WTC11 (cell line): ENCODE results near the gene SEMA4F. TPM values are rescaled to one million over a fixed set of nuclear protein-coding genes. Genes with fewer than 3 reads are reported as not detected.

Experiments used
- ATAC-seq: fragments of 200-7000 bp; cut with Tn5 transposase; 2 replicates; pipeline ENCODE4 v1.10.0; 2021; ENCODE audit warnings: mild to moderate bottlenecking, moderate library complexity
- CTCF ChIA-PET: fragments of 300-600 bp; sonication (Branson Sonifier 250); formaldehyde crosslinking; loops from one replicate; lab custom pipeline; 2021; ENCODE audit warnings: antibody characterized with exemption; lab: Charles Lee
- POLR2A ChIA-PET: fragments of 350-600 bp; sonication (Branson Sonifier 250); formaldehyde crosslinking; loops from one replicate; lab custom pipeline; 2021; ENCODE audit warnings: antibody characterized with exemption; lab: Charles Lee
- DNase-seq: peaks from one replicate; pipeline ENCODE4 v3.0.0; 2021; ENCODE audit warnings: low spot score
- H3K27ac Mint-ChIP-seq: 2 replicates; pipeline ENCODE4 v1.8.0; 2021; ENCODE audit warnings: mixed read lengths
- H3K27me3 Mint-ChIP-seq: 2 replicates; pipeline ENCODE4 v1.8.0; 2021; ENCODE audit warnings: low read depth, mild to moderate bottlenecking, moderate library complexity, mixed read lengths
- H3K36me3 Mint-ChIP-seq: 2 replicates; pipeline ENCODE4 v1.8.0; 2021; ENCODE audit warnings: mixed read lengths
- H3K4me1 Mint-ChIP-seq: 2 replicates; pipeline ENCODE4 v1.8.0; 2022; ENCODE audit warnings: mixed read lengths
- H3K4me3 Mint-ChIP-seq: 2 replicates; pipeline ENCODE4 v1.8.0; 2021; ENCODE audit warnings: mild to moderate bottlenecking, moderate library complexity, mixed read lengths
- H3K9me3 Mint-ChIP-seq: 2 replicates; pipeline ENCODE4 v1.8.0; 2021; ENCODE audit warnings: mixed read lengths
- AR ChIP-seq: fragments of 250-450 bp; sonication (Bioruptor Pico); IDR thresholded peaks from 2 replicates; pipeline ENCODE4 v1.9.0; 2021; ENCODE audit warnings: mild to moderate bottlenecking
- ATF1 ChIP-seq: sonication (generic); formaldehyde crosslinking; IDR thresholded peaks from 2 replicates; pipeline ENCODE4 v1.8.1; 2023; ENCODE audit warnings: mild to moderate bottlenecking, moderate library complexity, missing genetic modification reagents
- CTCF ChIP-seq: fragments of 200-600 bp; IDR thresholded peaks from 2 replicates; pipeline ENCODE4 v1.8.0; 2022; ENCODE audit warnings: antibody characterized with exemption
- GRHL2 ChIP-seq: fragments of 250-450 bp; sonication (Bioruptor Pico); IDR thresholded peaks from 2 replicates; pipeline ENCODE4 v1.8.0; 2022; ENCODE audit warnings: mild to moderate bottlenecking, moderate library complexity; ENCODE audit not compliant: insufficient replicate concordance, severe bottlenecking
- GTF2I ChIP-seq: fragments of 250-450 bp; sonication (Bioruptor Pico); conservative IDR thresholded peaks from 2 replicates; pipeline ENCODE4 v1.4.0; 2021; ENCODE audit warnings: mild to moderate bottlenecking
- NR1H2 ChIP-seq: sonication (generic); formaldehyde crosslinking; IDR thresholded peaks from 2 replicates; pipeline ENCODE4 v1.9.0; 2021; ENCODE audit warnings: mild to moderate bottlenecking, moderate library complexity, missing genetic modification reagents
- NR2C2 ChIP-seq: sonication (generic); formaldehyde crosslinking; IDR thresholded peaks from 2 replicates; pipeline ENCODE4 v1.8.0; 2022; ENCODE audit warnings: mild to moderate bottlenecking, missing genetic modification reagents
- NR3C1 ChIP-seq: sonication (generic); formaldehyde crosslinking; conservative IDR thresholded peaks from 2 replicates; pipeline ENCODE4 v1.8.1; 2023; ENCODE audit warnings: low read depth, mild to moderate bottlenecking, missing genetic modification reagents
- PRDM15 ChIP-seq: sonication (generic); formaldehyde crosslinking; IDR thresholded peaks from 2 replicates; pipeline ENCODE4 v1.8.0; 2022; ENCODE audit warnings: missing genetic modification reagents
- ZNF671 ChIP-seq: fragments of 250-450 bp; sonication (Bioruptor Pico); IDR thresholded peaks from 2 replicates; pipeline ENCODE4 v1.8.0; 2021; ENCODE audit warnings: mild to moderate bottlenecking
- total RNA-seq: library from RNA; stranded (reverse); gene quantifications from 3 replicates; pipeline ENCODE4 v1.2.3, GENCODE V29; 2021
- TF ChIP-seq, protein P1 (sequence below): sonication (generic); formaldehyde crosslinking; IDR thresholded peaks from 2 replicates; pipeline ENCODE4 v1.8.0; 2022; ENCODE audit warnings: mild to moderate bottlenecking, missing genetic modification reagents
- TF ChIP-seq, protein P2 (sequence below): fragments of 250-450 bp; sonication (Bioruptor Pico); IDR thresholded peaks from 2 replicates; pipeline ENCODE4 v1.8.0; 2021; ENCODE audit warnings: mild to moderate bottlenecking
- TF ChIP-seq, protein P3 (sequence below): fragments of 250-450 bp; sonication (Bioruptor Pico); conservative IDR thresholded peaks from 2 replicates; pipeline ENCODE4 v1.9.0; 2021; ENCODE audit warnings: mild to moderate bottlenecking
- TF ChIP-seq, protein P4 (sequence below): sonication (generic); formaldehyde crosslinking; IDR thresholded peaks from 2 replicates; pipeline ENCODE4 v1.8.1; 2022; ENCODE audit warnings: low read depth, mild to moderate bottlenecking, moderate library complexity, missing genetic modification reagents, borderline replicate concordance

The SEMA4F gene
- total RNA-seq, 1 experiment from 2014 or later = 5.7 TPM

- TF ChIP-seq GTF2I (CRISPR knock-in tag) = no peak
- no peak for TF ChIP-seq NR3C1 (CRISPR knock-in tag)
- TF ChIP-seq, all 79 proteins: peak for 0
These were observed 16.2 kb downstream of the SEMA4F start (continued) for GRCh38 chr2:74670263-74670662.

- CTCF ChIA-PET = no interaction called here
- no peaks in the 10 kb centered on the region for H3K4me1 Mint-ChIP-seq
- H3K9me3 Mint-ChIP-seq = no peaks in the 10 kb centered on the region
- no peaks in the 10 kb centered on the region; the same call in 1 of the 2 replicates for H3K27me3 Mint-ChIP-seq
- TF ChIP-seq AR (CRISPR knock-in tag) = no peak
- TF ChIP-seq, protein P1, sequence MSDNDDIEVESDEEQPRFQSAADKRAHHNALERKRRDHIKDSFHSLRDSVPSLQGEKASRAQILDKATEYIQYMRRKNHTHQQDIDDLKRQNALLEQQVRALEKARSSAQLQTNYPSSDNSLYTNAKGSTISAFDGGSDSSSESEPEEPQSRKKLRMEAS (CRISPR knock-in tag) = no peak
- TF ChIP-seq, protein P2, sequence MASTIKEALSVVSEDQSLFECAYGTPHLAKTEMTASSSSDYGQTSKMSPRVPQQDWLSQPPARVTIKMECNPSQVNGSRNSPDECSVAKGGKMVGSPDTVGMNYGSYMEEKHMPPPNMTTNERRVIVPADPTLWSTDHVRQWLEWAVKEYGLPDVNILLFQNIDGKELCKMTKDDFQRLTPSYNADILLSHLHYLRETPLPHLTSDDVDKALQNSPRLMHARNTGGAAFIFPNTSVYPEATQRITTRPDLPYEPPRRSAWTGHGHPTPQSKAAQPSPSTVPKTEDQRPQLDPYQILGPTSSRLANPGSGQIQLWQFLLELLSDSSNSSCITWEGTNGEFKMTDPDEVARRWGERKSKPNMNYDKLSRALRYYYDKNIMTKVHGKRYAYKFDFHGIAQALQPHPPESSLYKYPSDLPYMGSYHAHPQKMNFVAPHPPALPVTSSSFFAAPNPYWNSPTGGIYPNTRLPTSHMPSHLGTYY (CRISPR knock-in tag) = no peak
- TF ChIP-seq, protein P3, sequence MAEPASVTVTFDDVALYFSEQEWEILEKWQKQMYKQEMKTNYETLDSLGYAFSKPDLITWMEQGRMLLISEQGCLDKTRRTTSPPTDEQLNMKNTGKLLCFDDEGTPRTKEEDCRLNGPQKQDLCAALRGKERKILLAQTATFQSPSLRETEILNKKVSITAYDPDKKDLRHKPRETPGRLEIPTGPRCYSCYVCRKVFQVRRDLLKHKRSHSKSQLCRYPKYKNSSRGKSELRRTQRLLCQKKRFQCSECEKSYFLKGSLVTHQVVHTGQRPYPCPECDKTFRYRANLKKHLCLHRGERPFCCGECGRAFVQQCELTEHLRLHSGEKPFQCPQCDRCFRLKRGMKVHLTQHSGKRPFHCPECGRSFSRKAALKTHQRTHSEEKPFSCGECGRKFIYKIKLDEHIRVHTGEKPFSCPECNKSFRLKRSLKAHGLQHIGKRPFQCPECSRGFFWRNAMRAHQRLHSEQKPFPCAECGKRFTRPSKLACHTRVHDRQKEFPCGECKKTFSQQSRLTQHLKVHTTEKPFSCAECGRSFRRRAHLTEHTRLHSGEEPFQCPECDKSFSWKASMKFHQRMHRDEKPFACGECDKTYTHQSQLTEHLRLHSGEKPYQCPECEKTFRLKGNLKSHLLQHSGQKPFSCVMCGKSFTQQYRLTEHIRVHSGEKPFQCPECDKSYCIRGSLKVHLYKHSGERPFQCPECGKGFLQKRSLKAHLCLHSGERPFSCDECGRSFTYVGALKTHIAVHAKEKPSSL (CRISPR knock-in tag) = no peak
- no peak for TF ChIP-seq PRDM15 (CRISPR knock-in tag)
- no peak for TF ChIP-seq ATF1 (CRISPR knock-in tag)
- TF ChIP-seq, all 79 proteins: peak for 0
- 0 out of 2 replicates have a peak, but pooled peaks cover 4% of the 10 kb centered on the region for H3K36me3 Mint-ChIP-seq
- no peak overlapping the region for H3K4me3 Mint-ChIP-seq
- no peak for ATAC-seq
- no peak overlapping the region for H3K27ac Mint-ChIP-seq
- POLR2A ChIA-PET = no interaction called here
- DNase-seq = no peak
These were observed 17.4 kb downstream of the SEMA4F start for GRCh38 chr2:74671479-74671878.

- ATAC-seq (no peak), DNase-seq (no peak)
- Mint-ChIP-seq H3K9me3 (no peaks in the 10 kb centered on the region), H3K36me3 (0 out of 2 replicates have a peak, but pooled peaks cover 4% of the 10 kb centered on the region), H3K4me1 (no peaks in the 10 kb centered on the region), H3K27me3 (no peaks in the 10 kb centered on the region; the same call in 1 of the 2 replicates), H3K27ac (no peak overlapping the region), H3K4me3 (no peak overlapping the region)
- ChIA-PET CTCF (interaction anchor here (1.2 to 1.8 kb wide), 2 partner anchors 42 to 235 kb away, joined by 4 read pairs; no protein-coding TSS in a partner anchor), POLR2A (no interaction called here)
- TF ChIP-seq GRHL2 (CRISPR knock-in tag) = no peak
- TF ChIP-seq ZNF671 = no peak
- no peak for TF ChIP-seq NR1H2 (CRISPR knock-in tag)
- TF ChIP-seq, protein P4, sequence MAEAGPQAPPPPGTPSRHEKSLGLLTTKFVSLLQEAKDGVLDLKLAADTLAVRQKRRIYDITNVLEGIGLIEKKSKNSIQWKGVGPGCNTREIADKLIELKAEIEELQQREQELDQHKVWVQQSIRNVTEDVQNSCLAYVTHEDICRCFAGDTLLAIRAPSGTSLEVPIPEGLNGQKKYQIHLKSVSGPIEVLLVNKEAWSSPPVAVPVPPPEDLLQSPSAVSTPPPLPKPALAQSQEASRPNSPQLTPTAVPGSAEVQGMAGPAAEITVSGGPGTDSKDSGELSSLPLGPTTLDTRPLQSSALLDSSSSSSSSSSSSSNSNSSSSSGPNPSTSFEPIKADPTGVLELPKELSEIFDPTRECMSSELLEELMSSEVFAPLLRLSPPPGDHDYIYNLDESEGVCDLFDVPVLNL = no peak
- TF ChIP-seq CTCF = no peak
- TF ChIP-seq NR3C1 (CRISPR knock-in tag) = no peak
- TF ChIP-seq NR2C2 (CRISPR knock-in tag) = no peak
These were observed 19.9 kb downstream of the SEMA4F start for GRCh38 chr2:74673826-74674528.
